SKM-1 treated with dmso at 0.1 percent for 144 hours (cell line): ENCODE data around the gene HSD17B12.
"Not testable (repeated sequence)": the region's sequence is repeated elsewhere in the genome, so short reads cannot be mapped to it uniquely, and the experiment has no call there.

Experiments used
- DNase-seq: peaks from one replicate; lab custom pipeline; 2025; ENCODE audit not compliant: unreplicated experiment; lab: John Stamatoyannopoulos, UW

HSD17B12 gene

GRCh38 chr11:43738600-43739409 is 58.3 kb downstream of the HSD17B12 start:
- DNase-seq, result peak; percentile 52

- DNase-seq, result no peak
Observed at GRCh38 chr11:43746670-43747069, 66.1 kb downstream of the HSD17B12 start.

- DNase-seq, result no peak
Observed at GRCh38 chr11:43747130-43747802, 66.7 kb downstream of the HSD17B12 start.

- DNase-seq, result no peak
Observed at GRCh38 chr11:43748095-43748494, 67.6 kb downstream of the HSD17B12 start.

- peak; percentile 58 for DNase-seq
Observed at GRCh38 chr11:43751726-43752125, 71.2 kb downstream of the HSD17B12 start.

- DNase-seq, result no peak
Observed at GRCh38 chr11:43756575-43756974, 76.0 kb downstream of the HSD17B12 start.

GRCh38 chr11:43758927-43759326 is 78.4 kb downstream of the HSD17B12 start:
- peak; percentile 43 for DNase-seq

- DNase-seq, result no peak
Observed at GRCh38 chr11:43760902-43761301, 80.4 kb downstream of the HSD17B12 start.

- no peak for DNase-seq
Observed at GRCh38 chr11:43765194-43765593, 84.7 kb downstream of the HSD17B12 start.

GRCh38 chr11:43768654-43769053 is 88.1 kb downstream of the HSD17B12 start:
- not testable (repeated sequence) for DNase-seq

- no peak for DNase-seq
Observed at GRCh38 chr11:43770173-43770572, 89.6 kb downstream of the HSD17B12 start.

- DNase-seq, result no peak
Observed at GRCh38 chr11:43772733-43773132, 92.2 kb downstream of the HSD17B12 start.

GRCh38 chr11:43774786-43775185 is 94.2 kb downstream of the HSD17B12 start:
- no peak for DNase-seq

GRCh38 chr11:43779306-43779705 is 98.8 kb downstream of the HSD17B12 start:
- DNase-seq, result no peak

GRCh38 chr11:43784301-43784700 is 103.8 kb downstream of the HSD17B12 start:
- no peak for DNase-seq

- DNase-seq, result no peak
Observed at GRCh38 chr11:43784866-43785265, 104.3 kb downstream of the HSD17B12 start.

GRCh38 chr11:43785318-43785717 is 104.8 kb downstream of the HSD17B12 start:
- no peak for DNase-seq

GRCh38 chr11:43786016-43786415 is 105.5 kb downstream of the HSD17B12 start:
- no peak for DNase-seq

- DNase-seq, result no peak
Observed at GRCh38 chr11:43787824-43788223, 107.3 kb downstream of the HSD17B12 start.

GRCh38 chr11:43788421-43788820 is 107.9 kb downstream of the HSD17B12 start:
- DNase-seq, result peak; percentile 49

- no peak for DNase-seq
Observed at GRCh38 chr11:43789700-43790443, 109.3 kb downstream of the HSD17B12 start.

GRCh38 chr11:43790444-43790794 is 109.9 kb downstream of the HSD17B12 start:
- DNase-seq, result no peak
